Activated T-helper 9 cell treated with anti-CD3 and anti-CD28 coated beads, Interleukin-2, amount 50 U/mL, for 16 hours (primary cell): ENCODE measurements around the gene FRMPD2.
"Not testable (repeated sequence)": the region's sequence is repeated elsewhere in the genome, so short reads cannot be mapped to it uniquely, and the experiment has no call there.

Experiments
- DNase-seq: peaks from one replicate; pipeline ENCODE4 v3.0.0-alpha.2; 2020; ENCODE audit warnings: low read depth

The FRMPD2 gene

DNA sequence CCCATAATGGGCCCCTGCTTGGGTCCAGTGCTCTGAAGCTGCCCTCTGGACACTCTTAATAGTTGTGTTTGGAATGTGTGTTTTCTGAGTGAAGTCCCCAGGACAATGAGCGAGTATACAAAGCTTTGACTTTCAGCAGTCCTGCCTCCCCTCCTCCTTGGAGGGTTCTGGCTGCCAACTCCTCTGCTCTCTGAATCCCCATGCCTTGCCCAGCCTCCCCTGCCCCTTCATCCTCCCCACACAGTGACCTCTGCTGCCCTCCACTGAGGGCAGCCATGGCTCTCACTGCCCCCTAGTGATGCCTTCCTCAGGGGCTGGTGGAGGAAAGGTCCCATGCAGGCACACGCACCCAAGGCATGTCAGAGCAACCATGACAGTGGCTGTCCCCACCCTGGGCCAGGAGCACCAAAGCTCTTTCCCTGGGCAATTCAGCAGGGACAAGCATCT is 40.9 kb downstream of the FRMPD2 start:
- no peak for DNase-seq

DNA sequence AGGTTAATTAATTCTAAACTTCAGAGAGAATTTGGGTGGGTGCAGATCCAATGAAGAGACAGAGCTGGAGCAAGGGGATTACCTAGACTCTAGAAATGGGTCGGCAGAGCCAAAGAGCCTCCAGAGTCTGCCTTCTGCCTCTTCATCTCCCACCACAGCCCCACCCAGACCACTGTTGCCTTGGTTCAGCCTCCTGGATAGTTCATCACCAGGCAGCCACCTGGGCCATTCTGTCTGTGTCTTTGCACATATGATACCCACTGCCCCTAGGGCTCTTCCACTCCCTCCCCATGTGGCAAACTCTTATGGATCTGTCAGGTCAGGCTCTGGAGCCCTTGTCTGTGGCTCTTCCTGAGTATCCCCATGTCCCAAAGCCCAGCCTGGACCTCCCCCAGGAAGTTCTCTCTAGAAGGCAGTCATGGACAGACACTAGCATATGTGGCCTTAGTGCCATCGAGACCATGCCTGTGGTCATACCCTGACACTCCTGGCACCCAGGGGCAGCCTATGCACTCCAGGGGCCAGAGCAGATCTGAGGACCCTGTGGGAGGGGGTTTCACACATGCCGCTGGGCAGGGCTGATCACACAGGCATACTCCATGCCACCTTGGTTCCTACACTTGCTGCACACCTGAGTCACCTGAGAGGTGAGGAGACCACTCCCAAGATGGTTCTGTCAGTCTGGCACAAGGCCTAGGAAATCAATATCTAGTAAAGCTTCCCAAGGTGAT is 41.6 kb downstream of the FRMPD2 start:
- no peak for DNase-seq

- DNase-seq: no peak
These were observed 42.7 kb downstream of the FRMPD2 start for GRCh38 chr10:48231699-48232315.

DNA sequence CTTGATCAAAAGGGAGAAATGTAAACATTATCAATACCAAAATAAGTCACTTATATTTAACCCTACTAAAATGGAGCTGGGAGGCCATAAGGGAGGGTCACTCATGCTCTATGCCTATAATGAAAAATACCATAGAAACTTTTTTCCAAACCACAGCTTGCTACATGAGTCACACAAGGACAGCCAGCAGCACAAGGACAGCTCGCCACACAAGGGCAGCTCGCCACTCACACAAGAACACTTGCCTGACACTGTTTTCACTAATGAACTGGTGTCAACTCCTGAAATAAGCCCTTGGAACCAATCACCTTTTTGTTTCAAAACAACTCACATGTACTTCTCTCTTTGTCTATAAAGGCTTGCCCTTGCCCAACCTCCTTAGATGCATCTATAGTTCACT is 43.3 kb downstream of the FRMPD2 start:
- DNase-seq: no peak

DNA sequence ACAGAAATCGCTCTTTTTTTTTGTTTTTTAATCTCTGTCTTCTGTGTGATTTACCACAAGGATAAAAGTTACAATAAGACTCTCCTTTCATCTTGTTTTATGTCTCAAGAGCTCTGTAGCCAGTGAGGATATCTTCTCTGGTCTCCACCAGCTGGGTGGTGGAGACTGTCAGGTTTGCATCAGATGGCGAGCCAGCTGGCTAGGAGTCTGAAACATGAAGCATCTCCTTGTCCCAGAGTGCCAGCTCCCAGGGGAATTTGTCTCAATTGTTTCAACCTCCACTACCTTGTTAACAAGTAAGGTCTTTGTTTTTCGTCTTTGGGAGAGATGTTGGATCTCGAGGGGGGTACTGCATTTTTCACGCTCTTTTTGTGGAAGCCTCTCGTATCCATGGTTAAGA is 47.3 kb downstream of the FRMPD2 start:
- DNase-seq: no peak

DNA sequence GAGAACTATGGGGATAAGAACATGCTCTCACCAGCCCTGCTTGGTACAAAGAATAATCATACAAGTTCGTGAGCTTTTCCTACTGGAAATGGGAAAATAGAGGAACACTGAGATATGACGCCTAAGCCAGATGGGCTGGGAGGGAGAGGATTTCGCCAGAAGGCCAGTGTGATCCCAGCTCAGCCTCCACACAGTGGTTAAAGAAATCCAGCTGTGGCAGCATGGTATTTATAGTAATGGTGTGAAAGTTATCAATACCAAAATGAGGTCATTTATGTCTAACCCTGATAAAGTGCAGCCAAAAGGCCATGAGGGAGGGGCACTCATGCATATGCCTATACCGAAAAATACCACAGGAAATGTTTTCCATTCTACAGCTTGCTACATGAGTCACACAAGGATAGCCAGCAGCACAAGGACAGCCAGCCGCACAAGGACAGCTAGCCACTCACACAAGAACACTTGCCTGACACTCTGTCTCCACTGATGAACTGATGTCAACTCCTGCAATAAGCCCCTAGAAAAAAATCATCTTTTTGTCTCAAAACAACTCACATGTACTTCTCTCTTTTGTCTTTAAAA is 49.4 kb downstream of the FRMPD2 start:
- DNase-seq: no peak

DNA sequence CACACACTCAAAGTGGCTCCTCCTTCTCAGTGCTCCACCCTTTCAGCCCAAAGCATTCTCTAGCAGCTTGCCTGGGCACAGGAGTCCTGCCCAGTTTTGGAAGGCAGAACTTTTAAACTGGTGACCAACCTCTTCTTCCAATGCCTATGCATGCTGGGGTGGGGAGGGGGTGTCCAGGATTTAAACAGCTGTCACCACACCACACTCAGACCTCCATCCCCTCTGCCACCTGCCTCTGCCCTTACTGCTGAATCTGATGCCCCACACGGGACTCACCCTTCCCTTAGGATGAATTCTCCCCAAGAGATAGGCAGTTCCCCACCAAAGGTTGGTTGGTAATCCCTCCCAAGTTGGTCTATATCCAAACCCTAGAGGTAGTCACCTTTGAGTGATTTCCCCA is 50.2 kb downstream of the FRMPD2 start:
- DNase-seq: no peak

- DNase-seq: no peak
These were observed 52.7 kb downstream of the FRMPD2 start for GRCh38 chr10:48221814-48222213.

GRCh38 chr10:48221031-48221430 is 53.5 kb downstream of the FRMPD2 start:
- DNase-seq: not testable (repeated sequence)

DNA sequence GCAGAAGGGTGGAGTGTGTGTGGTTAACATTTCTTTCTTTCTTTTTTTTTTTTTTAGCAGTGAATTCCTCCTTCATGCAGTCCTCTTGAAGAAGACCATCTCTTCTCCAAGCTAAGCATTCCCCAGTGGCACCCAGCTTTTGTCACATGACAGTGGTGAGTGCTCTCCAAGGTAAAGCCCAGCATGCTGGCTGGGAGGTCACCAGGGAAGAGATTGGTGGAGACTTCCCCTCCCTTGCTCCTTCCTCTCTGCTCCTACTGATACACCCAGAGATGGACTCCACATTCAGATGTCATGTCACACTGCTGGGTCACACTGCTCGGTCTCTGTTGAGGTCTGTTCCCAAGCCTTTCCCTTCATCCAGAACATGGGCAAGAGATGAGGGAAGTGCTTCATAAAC is 55.3 kb downstream of the FRMPD2 start:
- DNase-seq: no peak

GRCh38 chr10:48216744-48217143 is 57.8 kb downstream of the FRMPD2 start:
- DNase-seq: no peak

- no peak for DNase-seq
These were observed 58.3 kb downstream of the FRMPD2 start for GRCh38 chr10:48216204-48216505.

DNA sequence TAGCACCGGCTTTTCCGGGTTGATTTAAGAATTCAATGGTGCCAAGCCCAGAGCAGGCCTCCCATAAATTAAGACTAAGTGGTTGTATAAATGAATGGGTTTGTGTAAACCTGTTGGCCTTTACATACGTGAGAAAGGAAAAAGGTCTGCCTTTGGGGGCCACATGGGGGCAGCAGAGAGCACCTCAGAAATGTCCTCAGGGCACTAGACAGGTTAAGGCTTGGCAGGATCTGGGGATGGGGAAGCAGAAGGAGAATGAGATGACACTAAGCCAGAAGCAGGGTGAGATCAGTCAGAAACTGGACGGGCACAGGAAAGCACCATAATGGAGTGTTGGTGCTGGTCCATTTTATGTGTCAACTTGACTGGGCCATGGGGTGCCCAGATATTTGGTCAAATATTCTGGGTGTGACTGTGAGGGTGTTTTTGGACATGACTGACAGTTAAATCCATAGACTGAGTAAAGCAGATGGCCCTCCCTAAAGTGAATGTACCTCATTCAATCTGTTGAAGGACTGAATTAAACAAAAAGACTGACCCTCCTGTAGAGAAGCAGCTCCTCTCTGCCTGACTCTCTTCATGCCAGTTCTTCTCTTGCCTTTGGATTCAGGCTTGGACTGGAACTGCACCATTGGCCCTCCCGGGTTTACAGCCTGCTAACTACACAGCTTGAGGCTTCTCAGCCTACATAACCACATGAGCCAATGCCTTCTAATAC is 58.9 kb downstream of the FRMPD2 start:
- DNase-seq: no peak

DNA sequence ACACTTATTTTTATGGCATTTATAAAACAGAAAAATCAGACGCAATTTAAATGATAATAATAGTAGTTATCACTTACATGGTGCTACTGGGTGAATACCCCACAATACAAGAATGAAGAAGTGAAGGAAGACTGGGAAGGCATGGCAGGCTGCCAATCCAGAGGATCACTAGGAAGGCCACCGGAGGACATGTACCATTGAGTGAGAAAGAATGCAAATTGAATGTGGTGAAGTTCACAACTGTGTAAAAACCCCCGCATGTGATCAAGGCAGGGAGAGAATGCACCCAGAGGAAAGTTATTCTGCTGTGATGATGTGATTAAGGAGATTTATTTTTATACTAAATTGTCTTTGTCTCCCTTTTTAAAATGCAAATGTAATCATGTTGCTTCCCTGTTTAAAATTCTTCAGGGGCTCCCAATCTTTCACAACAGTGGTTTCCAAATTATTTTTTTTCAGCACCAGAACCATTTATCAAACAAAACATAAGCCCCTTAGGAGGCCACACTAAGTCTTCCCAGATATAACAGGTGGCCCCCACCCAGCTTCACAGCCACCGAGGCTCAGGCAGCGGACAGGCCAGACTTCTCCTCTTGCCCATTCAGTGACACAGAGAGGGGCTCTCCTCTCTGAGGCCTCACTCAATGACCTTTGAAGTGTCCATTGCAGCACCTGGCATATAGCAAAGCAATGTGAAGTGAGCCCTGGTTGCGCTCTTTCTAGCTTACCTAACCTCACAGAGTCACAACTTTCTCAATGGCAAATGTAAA is 59.6 kb downstream of the FRMPD2 start:
- no peak for DNase-seq

- DNase-seq: no peak
These were observed 61.4 kb downstream of the FRMPD2 start for GRCh38 chr10:48213047-48213446.

- no peak for DNase-seq
These were observed 62.7 kb downstream of the FRMPD2 start for GRCh38 chr10:48211777-48212176.

GRCh38 chr10:48210966-48211365 is 63.5 kb downstream of the FRMPD2 start:
- DNase-seq: no peak

GRCh38 chr10:48210391-48210790 is 64.1 kb downstream of the FRMPD2 start:
- DNase-seq: no peak

- DNase-seq: no peak
These were observed 65.3 kb downstream of the FRMPD2 start for GRCh38 chr10:48209241-48209640.

DNA sequence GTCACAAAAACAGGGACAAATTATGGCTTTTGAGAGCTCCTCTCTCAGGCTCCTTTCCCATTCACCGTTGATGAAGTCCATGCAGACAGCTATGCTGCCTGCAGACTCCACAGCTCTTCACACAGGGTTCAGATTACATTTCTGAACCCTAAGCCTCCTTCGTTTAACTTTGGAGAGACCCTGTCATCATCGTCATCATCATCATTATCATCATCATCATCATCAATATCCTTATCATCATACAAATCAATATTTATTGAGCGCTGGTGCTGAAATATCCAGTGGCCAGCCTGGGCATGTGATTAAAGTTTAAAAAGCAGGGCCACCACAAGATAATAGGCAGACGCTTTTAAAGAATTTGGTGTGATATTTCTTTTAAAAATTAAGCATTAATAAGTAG is 66.6 kb downstream of the FRMPD2 start:
- DNase-seq: no peak

GRCh38 chr10:48206482-48207250 is 67.8 kb downstream of the FRMPD2 start:
- no peak for DNase-seq

- DNase-seq: no peak
These were observed 68.6 kb downstream of the FRMPD2 start for GRCh38 chr10:48205918-48206317.
